ENCODE measurements around the gene LHFPL6.

The LHFPL6 gene

GRCh38 chr13:39297023-39297422 is 306.0 kb downstream of the LHFPL6 start:
- FAIRE-seq = no peak

- no peak for FAIRE-seq
Observed at GRCh38 chr13:39296193-39296592, 306.8 kb downstream of the LHFPL6 start.

Measured in G401.6 (cell line).